GM18909 (cell line): ENCODE measurements around the gene AMPH.
A peak's percentile ranks its signal among the peaks of the same experiment; 100 is the strongest.

ENCODE experiments used
- ATAC-seq: cut with Tn5 transposase; IDR thresholded peaks from one replicate; pipeline ENCODE4 v1.9.1; 2021; ENCODE audit warnings: mild to moderate bottlenecking; ENCODE audit not compliant: unreplicated experiment, poor library complexity

Gene AMPH

GRCh38 chr7:38630720-38631673, at the start of gene AMPH:
Gene AMPH, minus strand, starts transcription at chr7:38631373. Its CDS starts 22 bp downstream, at chr7:38631351.
- no peak for ATAC-seq

- ATAC-seq: no peak
These were observed 48.2 kb upstream of the AMPH start for GRCh38 chr7:38679419-38679818.

DNA sequence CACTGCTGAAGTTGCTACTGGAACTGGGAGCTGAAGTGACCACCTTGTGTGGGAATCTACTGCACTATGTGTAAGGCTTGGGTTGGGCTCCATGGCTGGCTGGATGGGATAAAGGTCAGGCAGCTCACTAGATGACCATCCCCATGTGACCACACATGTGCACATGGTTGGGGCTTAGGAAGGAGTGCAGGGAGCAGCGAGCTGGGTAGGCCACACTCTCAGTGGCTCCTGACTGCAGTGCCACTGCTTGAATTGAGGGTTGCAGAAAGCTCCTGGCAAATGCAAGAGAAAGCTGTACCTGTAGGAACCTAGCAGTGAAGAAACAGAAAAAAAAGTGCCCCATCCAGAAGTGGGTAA, 47.5 kb upstream of the AMPH start:
- no peak for ATAC-seq

DNA sequence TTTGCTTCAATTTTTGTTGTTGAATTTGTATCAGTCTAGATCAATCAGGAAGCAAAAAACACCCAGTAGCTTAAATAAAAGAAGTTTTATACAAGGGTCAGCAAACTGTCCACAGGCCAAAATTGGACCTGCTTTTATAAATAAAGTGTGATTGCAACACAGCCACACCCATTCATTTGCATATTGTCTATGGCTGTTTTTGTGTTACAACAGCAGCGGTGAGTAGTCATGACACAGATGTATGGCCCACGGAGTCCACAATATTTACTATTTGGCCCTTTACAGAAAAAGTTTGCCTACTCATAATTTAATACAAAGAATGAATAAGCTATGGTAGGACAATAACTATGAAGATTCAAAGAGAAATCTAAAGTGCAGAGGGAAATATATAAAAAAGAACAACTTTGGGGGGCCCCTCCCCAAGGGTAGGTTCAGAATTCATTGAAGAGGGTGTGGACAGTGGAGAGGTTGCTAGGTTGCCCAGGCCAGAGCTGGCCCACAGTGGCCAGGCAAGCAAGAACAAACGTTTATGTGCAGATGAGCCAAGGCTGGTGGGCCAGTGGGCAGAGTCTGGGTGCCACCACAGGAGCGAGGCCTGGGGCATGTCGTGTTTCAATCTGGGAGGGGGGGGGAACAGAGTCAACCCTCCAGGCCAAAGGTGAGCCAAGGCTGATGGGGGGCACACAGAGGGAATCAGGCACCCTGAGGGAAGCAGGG, 47.0 kb upstream of the AMPH start:
- no peak for ATAC-seq

- no peak for ATAC-seq
These were observed 44.4 kb upstream of the AMPH start for GRCh38 chr7:38675494-38676106.

DNA sequence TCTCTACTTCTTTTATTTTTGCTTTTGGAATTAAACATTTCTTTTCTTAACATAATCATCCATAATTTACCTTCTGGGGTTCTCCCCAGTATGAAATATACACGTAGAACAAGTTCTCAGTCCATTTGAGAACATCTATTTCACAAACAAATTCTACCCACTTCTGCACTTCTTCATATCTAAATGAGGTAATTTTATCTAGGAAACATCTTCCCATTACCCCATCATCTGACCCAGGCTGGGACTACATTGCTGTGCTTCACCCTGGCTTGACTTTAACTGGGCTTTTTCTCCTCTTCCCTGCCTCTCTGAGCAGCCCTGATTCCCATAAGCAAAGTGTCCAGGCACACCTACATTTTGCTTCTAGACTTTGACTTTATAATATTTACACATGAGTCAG, 43.3 kb upstream of the AMPH start:
- ATAC-seq: no peak

- ATAC-seq: no peak
These were observed 42.6 kb upstream of the AMPH start for GRCh38 chr7:38673795-38674194.

GRCh38 chr7:38671911-38672905, 41.0 kb upstream of the AMPH start:
- no peak for ATAC-seq

DNA sequence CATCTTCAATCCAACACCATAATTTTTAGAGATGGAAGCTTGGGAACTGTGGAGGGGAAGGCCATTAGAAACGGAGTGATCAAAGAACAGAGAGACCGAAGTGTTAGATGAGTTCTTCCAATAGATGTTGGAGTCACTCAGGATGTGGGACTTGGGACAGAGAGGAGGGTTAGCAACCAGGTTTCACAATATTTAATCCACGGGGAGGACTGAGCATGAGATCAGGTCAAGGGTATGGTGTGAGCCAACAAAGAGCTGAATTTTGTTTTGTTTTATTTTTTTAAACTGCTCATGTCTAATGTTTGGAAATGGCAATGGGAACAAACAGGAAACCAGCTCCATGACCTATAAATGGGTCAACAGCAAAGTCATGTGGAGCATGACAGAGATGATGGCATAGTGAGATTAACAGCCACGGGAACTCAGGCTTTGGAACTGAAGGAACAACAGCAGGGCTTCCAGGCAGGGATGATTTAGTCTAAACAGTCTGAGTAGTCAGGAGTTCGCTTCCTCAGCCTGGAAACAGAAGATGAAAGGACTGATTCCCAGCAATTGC, 38.9 kb upstream of the AMPH start:
- no peak for ATAC-seq

- ATAC-seq: no peak
These were observed 33.8 kb upstream of the AMPH start for GRCh38 chr7:38664972-38665371.

- peak; percentile 75 for ATAC-seq
These were observed 29.4 kb upstream of the AMPH start for GRCh38 chr7:38660427-38661099.

DNA sequence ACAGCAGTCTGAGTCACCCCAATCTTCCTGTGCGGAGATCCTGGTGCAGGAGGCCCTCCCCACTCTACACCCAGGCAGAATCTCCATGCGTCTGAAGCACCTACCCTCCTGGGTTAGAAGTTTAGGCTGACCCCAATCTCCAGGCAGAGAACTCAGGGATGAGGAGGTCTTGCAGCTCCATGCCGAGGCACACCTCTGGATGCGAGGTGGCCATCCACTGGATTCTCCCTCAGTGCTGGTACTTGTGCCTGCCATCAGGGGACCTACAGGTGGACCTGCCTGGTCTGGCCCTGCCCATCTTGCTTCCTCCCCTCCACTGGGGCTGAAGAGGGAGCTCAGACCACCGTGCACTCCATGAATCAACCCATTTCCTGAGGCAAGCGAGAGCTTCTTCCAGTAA, 28.8 kb upstream of the AMPH start:
- no peak for ATAC-seq

DNA sequence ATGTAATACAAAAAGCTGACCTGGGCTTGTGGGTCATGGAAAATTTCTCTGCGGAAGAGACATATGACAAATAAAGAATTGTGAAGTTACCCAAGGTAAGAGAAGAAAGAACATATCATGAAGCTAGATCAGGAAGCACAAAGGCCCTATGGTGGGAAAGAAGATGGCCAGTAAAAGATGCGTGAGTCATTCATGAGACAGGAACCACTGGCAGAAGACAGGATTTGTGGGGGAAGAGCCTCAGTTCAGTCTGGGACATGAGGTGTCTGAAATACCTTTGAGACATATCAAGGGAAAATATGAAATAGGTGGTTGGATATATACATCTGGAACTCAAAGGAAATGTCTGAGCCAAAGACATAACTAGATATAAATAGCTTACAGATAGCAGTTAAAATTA, 27.7 kb upstream of the AMPH start:
- no peak for ATAC-seq

DNA sequence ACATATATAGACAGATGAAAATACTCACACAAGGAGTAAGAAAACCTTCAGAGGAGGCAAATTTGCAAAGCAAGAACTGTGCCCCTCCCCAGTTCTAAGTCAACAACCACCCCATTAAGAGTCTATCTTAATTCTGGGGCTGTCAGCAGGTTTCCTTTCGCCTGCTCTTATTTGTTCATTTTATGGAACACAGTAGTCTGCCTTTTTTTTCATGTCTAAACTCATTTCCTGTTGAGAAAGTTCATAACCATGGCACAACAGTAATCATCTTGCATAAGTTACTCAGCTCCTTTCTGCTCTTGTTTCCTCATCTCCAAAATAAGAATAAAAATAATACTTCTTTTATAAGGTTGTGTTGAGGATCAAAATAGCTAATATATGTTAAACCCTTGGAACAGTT, 25.8 kb upstream of the AMPH start:
- no peak for ATAC-seq

GRCh38 chr7:38655833-38656774, 24.9 kb upstream of the AMPH start:
- ATAC-seq: no peak

GRCh38 chr7:38637957-38638356, 6.8 kb upstream of the AMPH start:
- ATAC-seq: no peak

- ATAC-seq: no peak
These were observed 1.2 kb upstream of the AMPH start for GRCh38 chr7:38632411-38632810.
